DOHH2 (cell line): ENCODE measurements around the gene TBL2.

ENCODE experiments used
- H3F3A ChIP-seq: fragments of 200-600 bp; sonication (generic), shearing (Covaris generic); 2 replicates; pipeline ENCODE4 v1.6.0; 2016; ENCODE audit warnings: antibody characterized with exemption, mild to moderate bottlenecking; ENCODE audit not compliant: control insufficient read depth, insufficient read depth
- H3K27ac ChIP-seq: fragments of 200-600 bp; sonication (generic); 2 replicates; pipeline ENCODE4 v1.5.1; 2014; ENCODE audit warnings: low read depth, mild to moderate bottlenecking, low read length, moderate library complexity
- H3K27me3 ChIP-seq: fragments of 200-600 bp; sonication (generic); 2 replicates; pipeline ENCODE4 v1.6.1; 2014; ENCODE audit warnings: mild to moderate bottlenecking, low read length, mixed read lengths; ENCODE audit not compliant: control insufficient read depth
- H3K36me3 ChIP-seq: fragments of 200-600 bp; sonication (generic); 2 replicates; pipeline ENCODE4 v1.6.1; 2014; ENCODE audit warnings: mild to moderate bottlenecking, low read length, moderate library complexity, mixed read lengths; ENCODE audit not compliant: control insufficient read depth
- H3K4me1 ChIP-seq: fragments of 200-600 bp; sonication (generic); 2 replicates; pipeline ENCODE4 v1.6.1; 2014; ENCODE audit warnings: mild to moderate bottlenecking, low read length, mixed read lengths; ENCODE audit not compliant: control insufficient read depth
- H3K4me2 ChIP-seq: fragments of 200-600 bp; sonication (generic); 2 replicates; pipeline ENCODE4 v1.6.0; 2014; ENCODE audit warnings: mild to moderate bottlenecking, low read length, moderate library complexity
- H3K4me3 ChIP-seq: fragments of 200-600 bp; sonication (generic); 2 replicates; pipeline ENCODE4 v1.5.1; 2014; ENCODE audit warnings: mild to moderate bottlenecking, low read length, mixed read lengths
- H3K79me2 ChIP-seq: fragments of 200-600 bp; sonication (generic); 2 replicates; pipeline ENCODE4 v1.6.1; 2014; ENCODE audit warnings: mild to moderate bottlenecking, low read length, mixed read lengths; ENCODE audit not compliant: control insufficient read depth
- H3K9me2 ChIP-seq: fragments of 200-600 bp; sonication (generic); replicated peaks from 2 replicates; pipeline ENCODE4 v1.6.1; 2014; ENCODE audit warnings: mild to moderate bottlenecking, low read length, mixed read lengths; ENCODE audit not compliant: control insufficient read depth
- H3K9me3 ChIP-seq: fragments of 200-600 bp; sonication (generic); 2 replicates; pipeline ENCODE4 v1.6.1; 2014; ENCODE audit warnings: antibody characterized with exemption, low read length, mixed read lengths; ENCODE audit not compliant: control insufficient read depth, insufficient read depth
- H4K20me1 ChIP-seq: fragments of 200-600 bp; sonication (generic); 2 replicates; pipeline ENCODE4 v1.6.0; 2014; ENCODE audit warnings: low read depth, mild to moderate bottlenecking, antibody characterized with exemption, low read length, moderate library complexity; ENCODE audit not compliant: control insufficient read depth, insufficient read depth
- CTCF ChIP-seq: fragments of 200-600 bp; sonication (generic); IDR thresholded peaks from one replicate; pipeline ENCODE4 v1.5.1; 2014; ENCODE audit warnings: antibody characterized with exemption, mild to moderate bottlenecking, low read depth, low read length; ENCODE audit not compliant: poor library complexity, severe bottlenecking
- EZH2phosphoT487 ChIP-seq: fragments of 200-600 bp; sonication (generic); IDR thresholded peaks from 2 replicates; pipeline ENCODE4 v1.6.1; 2017; ENCODE audit warnings: borderline replicate concordance, mild to moderate bottlenecking, antibody characterized with exemption, low read length, moderate library complexity, mixed read lengths

Gene TBL2

GRCh38 chr7:73522105-73522872 lies 56.1 kb downstream of the TBL2 start, which contains the start of gene BAZ1B:
BAZ1B (minus strand) TSS chr7:73522293; CDS start chr7:73521933, 360 bp downstream.
- peaks cover 32% of the 10 kb centered on the region for H3F3A ChIP-seq
- peaks cover 45% of the 10 kb centered on the region for H3K36me3 ChIP-seq
- H3K27me3 ChIP-seq, result no peaks in the 10 kb centered on the region
- no peaks in the 10 kb centered on the region for H3K9me2 ChIP-seq
- H3K9me3 ChIP-seq, result no peaks in the 10 kb centered on the region
- H3K4me2 ChIP-seq, result peak within 1 kb of the TSS; percentile 98
- peak within 1 kb of the TSS; percentile 90 for H3K4me3 ChIP-seq
- peak within 1 kb of the TSS; percentile 78 for H3K27ac ChIP-seq
- H3K79me2 ChIP-seq, result peaks cover 78% of the 10 kb centered on the region
- peaks cover 74% of the 10 kb centered on the region for H3K4me1 ChIP-seq
- H4K20me1 ChIP-seq, result peaks cover 31% of the 10 kb centered on the region
- TF ChIP-seq EZH2phosphoT487, result no peak

- Histone ChIP-seq H4K20me1 (peaks cover 34% of the 10 kb centered on the region), H3K4me1 (peaks cover 74% of the 10 kb centered on the region), H3K79me2 (peaks cover 84% of the 10 kb centered on the region)
Measured at GRCh38 chr7:73521636-73522104, 56.7 kb downstream of the TBL2 start.

DNA sequence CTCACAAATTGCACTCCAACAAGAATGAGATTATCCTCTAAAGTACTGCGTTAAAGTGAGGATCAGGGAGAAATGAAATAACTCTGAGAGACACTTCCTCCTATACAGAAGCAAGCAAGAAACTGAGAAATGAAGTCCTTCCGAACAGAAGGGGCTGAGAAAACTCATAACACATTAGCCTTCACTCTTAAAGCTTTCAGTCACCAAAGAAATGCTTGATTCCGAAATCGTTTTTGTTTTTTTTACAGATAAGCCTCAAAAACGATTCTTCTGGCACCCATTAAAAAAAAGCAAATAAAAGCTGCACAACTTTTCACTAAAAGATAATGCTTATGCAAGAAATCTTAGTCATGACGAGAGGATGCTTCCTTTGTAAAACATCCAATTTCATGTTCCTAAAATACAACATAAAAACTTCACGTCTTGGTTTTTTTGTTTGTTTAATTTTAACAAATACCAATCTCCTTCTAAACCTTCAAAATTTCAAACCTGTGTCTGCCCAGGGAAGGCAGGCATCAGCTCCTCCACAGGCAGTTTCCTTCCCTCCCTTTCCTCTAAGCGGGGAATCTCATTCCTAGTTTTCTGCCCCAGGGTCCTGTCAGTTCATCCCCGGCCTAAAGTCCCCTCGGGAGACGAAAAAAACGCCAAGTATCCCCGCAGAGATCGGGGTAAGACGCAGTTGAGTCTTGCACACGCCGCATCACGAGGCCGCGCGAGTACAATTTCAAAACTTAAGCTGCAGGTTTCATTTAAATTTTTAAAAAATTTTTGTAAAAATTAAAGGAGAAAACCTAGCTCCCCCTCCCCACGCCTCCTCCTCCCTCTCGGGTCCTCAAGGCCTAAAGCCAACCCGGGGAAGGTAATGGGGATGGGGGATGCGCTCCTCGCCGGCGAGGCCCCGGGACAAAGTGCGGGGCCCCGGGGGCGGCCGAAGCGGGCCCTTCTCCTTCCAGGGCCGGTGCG lies 57.4 kb downstream of the TBL2 start:
- H3K4me1 ChIP-seq, result peaks cover 68% of the 10 kb centered on the region
- peak overlapping the region; percentile 98 for H3K4me2 ChIP-seq
- H3K79me2 ChIP-seq, result peaks cover 87% of the 10 kb centered on the region

More at GRCh38 chr7:73521636-73522104, 56.7 kb downstream of the TBL2 start:
- H3K27me3 ChIP-seq, result no peaks in the 10 kb centered on the region
- TF ChIP-seq EZH2phosphoT487, result no peak
- TF ChIP-seq CTCF, result no peak
- no peaks in the 10 kb centered on the region for H3K9me2 ChIP-seq
- H3K27ac ChIP-seq, result peak overlapping the region; percentile 78
- peaks cover 26% of the 10 kb centered on the region for H3F3A ChIP-seq
- no peaks in the 10 kb centered on the region for H3K9me3 ChIP-seq
- H3K36me3 ChIP-seq, result peaks cover 51% of the 10 kb centered on the region
- peak overlapping the region; percentile 98 for H3K4me2 ChIP-seq
- H3K4me3 ChIP-seq, result peak overlapping the region; percentile 90

More for the DNA sequence above, 57.4 kb downstream of the TBL2 start:
- H3K9me3 ChIP-seq, result no peaks in the 10 kb centered on the region
- peaks cover 34% of the 10 kb centered on the region for H4K20me1 ChIP-seq
- TF ChIP-seq EZH2phosphoT487 (no peak), CTCF (peak; percentile 16)
- H3K9me2 ChIP-seq, result no peaks in the 10 kb centered on the region
- H3K36me3 ChIP-seq, result peaks cover 58% of the 10 kb centered on the region
- peak overlapping the region; percentile 90 for H3K4me3 ChIP-seq
- peaks cover 20% of the 10 kb centered on the region for H3F3A ChIP-seq
- H3K27me3 ChIP-seq, result no peaks in the 10 kb centered on the region
- H3K27ac ChIP-seq, result peak overlapping the region; percentile 78
